ENCODE measurements around the gene ZDHHC12.

Gene ZDHHC12

DNA sequence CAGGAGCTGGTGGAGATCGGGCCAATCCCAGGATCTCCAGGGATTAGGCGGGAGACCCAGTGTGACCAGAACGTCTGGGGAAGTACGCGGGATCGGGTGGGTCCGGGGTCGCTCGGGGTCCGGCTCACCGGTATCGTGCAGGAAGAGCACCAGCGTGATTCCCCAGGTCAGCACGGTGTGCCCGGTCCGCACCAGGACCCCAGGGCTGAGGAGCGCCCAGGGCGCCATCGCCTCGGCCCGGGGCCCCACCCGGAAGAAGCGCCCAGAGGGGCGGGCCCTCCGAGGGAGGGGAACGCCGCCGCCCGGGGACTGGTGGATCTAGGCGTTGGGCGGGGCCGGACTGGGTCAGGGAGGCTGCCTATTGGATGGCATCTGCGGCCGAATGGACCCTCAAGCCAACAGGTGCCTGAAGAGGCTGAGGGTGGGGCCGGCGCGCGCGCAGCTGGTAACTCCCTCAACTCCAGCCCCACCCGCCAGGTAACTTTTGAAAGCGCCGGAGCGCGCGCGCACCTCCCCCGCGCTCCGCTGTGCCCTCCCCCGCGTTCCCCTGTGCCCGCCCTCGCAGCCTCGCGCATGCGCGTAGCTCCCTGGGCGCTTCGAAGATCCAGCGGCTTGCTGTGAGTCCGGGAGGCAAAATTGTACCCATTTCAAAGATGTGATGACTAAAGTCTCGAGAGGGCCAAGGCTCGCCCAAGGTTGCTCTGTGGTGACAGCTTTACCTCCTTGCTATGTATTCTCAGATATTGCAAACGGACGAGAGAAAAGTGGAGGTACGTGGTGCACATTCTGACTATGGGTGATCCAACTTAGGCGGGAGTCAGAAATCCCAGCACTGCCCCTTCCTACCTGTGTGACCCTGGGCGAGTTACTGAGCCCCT is at the start of gene ZDHHC12:
Gene ZDHHC12 (minus strand): TSS at position 262 of the 878 bp plus-strand sequence. CDS start 34 bp downstream, at position 228.
- peak; percentile 96 to 100 (median 99) for DNase-seq

DNA sequence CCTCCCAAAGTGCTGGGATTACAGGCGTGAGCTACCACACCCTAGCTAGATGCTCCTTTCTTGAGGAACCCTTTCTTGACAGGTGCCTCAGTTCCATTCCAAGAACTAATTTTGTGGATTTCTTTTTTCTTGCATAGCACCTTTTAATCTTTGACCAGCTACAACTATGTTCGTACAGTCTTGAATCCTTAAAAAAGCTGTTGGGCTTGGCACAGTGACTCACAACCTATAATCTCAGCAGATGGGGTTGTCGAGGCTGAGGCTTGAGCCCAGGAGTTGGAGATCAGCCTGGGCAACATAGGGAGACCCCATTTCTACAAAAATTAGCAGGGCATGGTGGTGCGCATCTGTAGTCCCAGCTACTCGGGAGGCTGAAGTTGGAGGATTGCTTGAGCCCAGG is 49.1 kb upstream of the ZDHHC12 start:
- DNase-seq, result no peak

GRCh38 chr9:128771745-128772519 is 48.0 kb upstream of the ZDHHC12 start, which contains the start of gene ZER1:
Gene ZER1 (minus strand): TSS chr9:128771927. CDS start chr9:128755565, 16,362 bp downstream.
- peak; percentile 75 to 95 (median 94) for DNase-seq

GRCh38 chr9:128771094-128771721 is 47.3 kb upstream of the ZDHHC12 start:
- no peak for DNase-seq

DNA sequence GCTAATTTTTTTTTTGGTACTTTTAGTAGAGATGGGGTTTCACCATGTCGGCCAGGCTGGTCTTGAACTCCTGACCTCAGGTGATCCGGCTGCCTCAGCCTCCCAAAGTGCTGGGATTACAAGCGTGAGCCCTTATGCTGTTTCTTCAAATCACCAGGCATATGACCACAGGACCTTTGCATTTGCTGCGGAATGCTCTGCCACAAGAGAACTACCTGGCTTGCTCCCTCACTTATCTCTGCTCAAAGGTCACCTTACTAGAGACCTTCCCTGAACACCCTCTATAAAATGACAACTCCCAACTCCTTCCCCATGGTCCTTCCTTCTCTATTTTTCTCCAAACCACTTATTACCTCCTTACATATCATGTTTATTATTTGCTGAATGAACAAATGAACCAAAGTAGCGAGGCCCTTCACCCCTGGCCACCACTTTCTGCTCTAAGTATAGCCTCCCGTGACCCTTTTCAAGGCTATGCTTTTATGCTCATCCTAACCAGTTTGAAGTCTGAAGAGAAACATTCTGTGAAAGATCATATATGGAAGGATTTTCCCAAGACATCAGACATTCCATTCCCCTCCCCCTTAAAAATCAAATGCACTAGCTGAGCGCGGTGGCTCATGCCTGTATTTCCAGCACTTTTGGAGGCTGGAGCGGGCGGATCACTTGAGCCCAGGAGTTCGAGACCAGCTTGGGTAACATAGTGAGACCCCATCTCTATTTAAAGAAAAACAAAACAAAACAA is 46.5 kb upstream of the ZDHHC12 start:
- no peak for DNase-seq

- no peak for DNase-seq
These were observed 44.7 kb upstream of the ZDHHC12 start for GRCh38 chr9:128768606-128769005.

DNA sequence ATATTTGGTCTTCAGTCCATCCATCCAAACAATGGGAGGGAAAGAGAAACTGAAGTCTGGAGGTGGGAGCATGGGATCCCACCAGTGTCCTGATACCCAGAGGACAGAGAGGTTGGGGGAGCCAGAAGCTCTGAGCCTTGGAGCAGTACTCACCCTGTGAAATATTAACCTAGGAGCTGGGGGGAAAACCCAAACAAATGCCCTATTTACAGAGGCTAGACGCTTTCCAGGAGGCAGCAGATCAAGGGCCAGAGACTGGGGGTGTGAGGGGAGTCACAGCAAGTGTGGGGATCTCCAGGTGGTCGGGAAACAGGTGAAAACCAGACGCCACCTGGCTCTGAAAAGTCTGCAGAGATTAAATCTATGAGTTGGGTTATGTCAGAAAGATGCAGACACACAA is 41.6 kb upstream of the ZDHHC12 start:
- DNase-seq, result no peak

- DNase-seq, result no peak
These were observed 40.4 kb upstream of the ZDHHC12 start for GRCh38 chr9:128764361-128764760.

DNA sequence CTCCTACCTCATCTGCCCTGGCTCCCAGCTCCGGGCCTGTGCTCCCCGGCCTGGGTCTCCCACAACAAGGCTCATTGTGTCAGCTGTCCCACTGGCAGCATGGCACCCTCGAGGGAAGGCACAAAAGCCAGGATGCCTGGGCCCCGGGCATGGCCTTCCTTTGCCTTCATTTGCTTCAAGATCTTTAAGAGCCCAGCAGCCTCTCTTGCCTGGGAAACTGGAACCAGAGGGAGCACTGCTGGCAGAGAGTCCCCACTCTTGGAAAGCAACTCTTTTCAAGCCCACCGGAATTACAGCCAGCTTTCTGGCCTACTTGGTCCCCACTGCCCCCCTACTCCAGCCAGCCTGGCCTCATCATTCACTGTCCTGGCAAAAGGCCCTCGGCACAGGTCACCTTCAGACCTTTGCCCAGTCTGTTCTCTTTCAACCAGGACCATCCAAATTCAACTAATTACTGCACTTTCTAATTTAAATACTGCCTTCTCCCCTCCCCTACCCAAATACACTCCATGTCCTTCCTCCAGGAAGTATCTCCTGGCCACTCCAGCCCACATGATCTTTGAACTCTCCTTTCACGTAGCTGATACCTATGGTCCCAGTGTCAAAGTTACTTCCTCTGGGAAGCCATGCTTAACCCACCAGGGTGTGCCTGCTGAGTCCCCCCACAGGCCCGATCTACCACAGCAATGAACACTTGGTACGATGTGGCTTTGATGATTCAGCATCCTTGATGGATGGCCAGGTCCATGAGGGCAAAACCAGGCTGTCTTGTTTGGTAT is 38.9 kb upstream of the ZDHHC12 start:
- DNase-seq, result no peak

- no peak for DNase-seq
These were observed 33.7 kb upstream of the ZDHHC12 start for GRCh38 chr9:128757602-128758001.

DNA sequence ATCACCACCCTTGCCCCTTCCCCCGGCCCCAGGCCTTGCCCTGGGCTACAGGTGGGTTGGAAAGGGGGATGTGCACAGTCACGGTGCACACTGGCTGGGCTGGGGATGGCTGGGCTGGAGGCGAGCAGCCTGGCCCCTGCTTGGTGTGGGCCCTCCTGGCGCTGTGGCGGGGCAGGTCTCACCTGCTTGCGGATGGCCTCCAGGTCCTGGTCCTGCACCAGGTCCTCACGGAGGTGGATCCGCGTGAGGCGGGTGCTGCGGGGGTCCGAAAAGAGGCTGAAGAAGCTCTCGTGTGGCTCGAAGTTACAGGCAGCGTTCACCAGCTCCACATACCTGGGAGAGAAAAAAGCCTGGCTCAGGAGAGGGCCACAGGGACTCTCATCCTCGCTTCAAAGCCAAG is 29.7 kb upstream of the ZDHHC12 start:
- no peak for DNase-seq

GRCh38 chr9:128750926-128751595 is 27.1 kb upstream of the ZDHHC12 start:
- DNase-seq, result no peak

DNA sequence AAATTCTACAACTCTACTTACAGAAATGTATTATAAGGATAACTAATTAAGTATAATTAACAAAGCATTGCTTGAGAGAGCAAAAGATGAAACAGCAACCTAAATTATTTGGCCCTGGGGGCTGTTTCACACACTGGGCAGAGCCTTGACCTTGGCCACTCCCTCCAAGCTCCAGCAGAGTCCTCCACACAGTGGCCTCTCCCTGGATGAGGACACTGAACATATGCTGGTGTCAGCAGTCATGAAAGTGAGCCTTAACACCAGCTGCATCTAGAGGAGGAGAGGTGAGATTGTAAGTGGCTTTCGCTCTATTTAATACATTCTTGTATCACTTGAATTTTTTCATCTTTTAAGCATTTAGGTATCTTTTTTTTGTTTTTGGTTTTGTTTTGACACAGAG is 23.3 kb upstream of the ZDHHC12 start:
- no peak for DNase-seq

DNA sequence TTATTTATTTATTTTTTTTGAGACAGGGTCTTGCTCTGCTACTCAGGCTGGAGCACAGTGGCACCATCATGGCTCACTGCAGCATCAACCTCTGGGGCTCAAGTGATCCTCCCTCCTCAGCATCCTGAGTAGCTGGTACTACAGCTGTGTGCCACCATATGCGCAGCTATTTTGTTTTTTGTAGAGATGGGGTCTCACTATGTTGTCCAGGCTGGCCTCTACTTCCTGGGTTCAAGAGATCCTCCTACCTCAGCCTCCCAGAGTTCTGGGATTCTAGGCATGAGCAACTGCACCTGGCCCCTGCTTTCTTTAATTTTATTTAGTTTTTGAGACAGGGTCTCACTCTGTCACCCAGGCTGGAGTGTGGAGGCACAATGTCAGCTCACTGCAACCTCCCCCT is 19.5 kb upstream of the ZDHHC12 start:
- no peak for DNase-seq

GRCh38 chr9:128742401-128742800 is 18.5 kb upstream of the ZDHHC12 start:
- no peak for DNase-seq

DNA sequence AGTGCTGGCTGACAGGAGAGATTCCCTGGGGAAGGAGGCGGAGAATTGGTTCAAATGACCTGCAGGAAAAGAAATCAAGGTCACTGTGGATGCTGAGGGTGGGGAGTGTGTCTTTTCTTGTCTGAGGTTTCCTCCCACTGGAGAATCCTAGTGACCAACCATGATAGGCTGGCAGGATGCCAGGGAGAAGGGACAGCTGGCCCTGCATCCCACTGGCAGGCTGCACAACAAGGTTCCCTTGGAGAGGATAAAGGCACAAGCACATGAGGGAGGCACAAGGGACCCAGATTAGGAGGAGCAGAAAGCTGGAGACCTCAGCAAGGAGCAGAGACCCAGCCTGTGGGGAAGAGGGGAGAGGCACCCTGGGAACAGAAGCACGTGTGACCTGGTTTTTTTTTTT is 11.4 kb upstream of the ZDHHC12 start:
- peak in 2 of 3 experiments; percentile 17 to 68 for DNase-seq

DNA sequence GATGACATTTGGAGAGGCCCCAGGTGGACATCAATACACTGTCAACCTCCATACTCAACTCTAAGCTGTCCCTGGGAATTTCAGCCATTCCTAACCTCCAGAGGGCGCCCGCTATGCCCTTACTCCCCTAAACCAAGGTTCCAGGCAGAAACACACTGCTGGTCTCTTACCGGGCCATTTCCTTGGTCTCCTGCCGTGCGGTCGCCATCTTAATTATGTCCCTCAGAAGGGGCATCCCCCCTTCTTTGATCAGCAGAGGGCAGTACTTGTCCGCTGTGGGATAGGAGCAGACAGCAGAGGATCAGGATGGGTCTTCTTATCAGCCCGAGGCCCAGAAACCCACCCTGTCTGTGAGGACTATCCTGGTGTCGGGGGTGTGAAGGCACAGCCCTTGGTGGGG is 9.3 kb upstream of the ZDHHC12 start:
- peak; percentile 37 to 84 (median 68) for DNase-seq

- no peak for DNase-seq
These were observed 8.6 kb upstream of the ZDHHC12 start for GRCh38 chr9:128732576-128732975.

GRCh38 chr9:128731691-128732090 is 7.8 kb upstream of the ZDHHC12 start:
- no peak for DNase-seq

GRCh38 chr9:128731093-128731492 is 7.2 kb upstream of the ZDHHC12 start:
- DNase-seq, result no peak
